ENCODE data around the gene IQGAP2. TPM values are rescaled to one million over a fixed set of nuclear protein-coding genes. Genes with fewer than 3 reads are reported as not detected.

The IQGAP2 gene
- total RNA-seq, 1 experiment from 2014 or later: not detected

DNA sequence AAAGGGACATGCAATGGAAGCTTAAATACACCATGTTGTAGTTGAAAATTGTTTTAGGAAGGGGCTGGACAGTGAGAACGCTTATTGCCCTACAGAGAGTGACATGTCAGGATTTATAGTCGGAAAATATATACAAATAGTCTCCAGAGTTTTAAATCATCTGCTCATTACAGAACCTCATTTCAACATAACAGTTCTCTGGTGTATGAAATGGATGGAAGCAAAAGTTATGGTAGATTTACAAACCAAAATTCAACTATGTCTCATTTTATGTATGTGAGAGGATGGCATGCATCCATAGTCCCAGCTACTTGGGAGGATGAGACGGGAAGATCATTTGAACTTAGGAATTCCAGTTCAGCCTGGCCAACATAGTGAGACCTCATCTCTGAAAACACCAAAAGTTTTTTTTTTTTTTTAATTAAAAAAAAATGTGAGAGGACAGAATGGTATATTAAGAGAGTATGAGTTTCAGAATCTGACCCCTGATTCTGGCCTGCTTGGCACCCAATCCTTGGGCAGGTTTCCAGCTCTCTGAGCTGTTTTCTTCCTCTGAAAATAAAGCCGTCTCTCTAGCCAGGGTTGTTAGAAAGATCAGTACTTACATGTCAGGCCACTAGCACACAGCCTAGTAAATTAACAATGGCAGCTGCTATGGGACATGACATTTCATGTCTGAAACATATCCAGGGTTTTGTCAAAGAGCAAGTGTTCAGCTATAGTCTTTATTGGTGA lies 40.1 kb downstream of the IQGAP2 start:
- intact Hi-C loops (cut with micrococcal nuclease; ENCODE audit: unreplicated experiment): no loop called here
- ChIA-PET POLR2A (ENCODE audit: unreplicated experiment) (no interaction called here), CTCF (no interaction called here)
- Histone ChIP-seq H3K36me3 (ENCODE audit: low read depth) (no peaks in the 10 kb centered on the region), H3F3A (ENCODE audit: insufficient read depth, low read depth) (no peaks in the 10 kb centered on the region), H3K4me2 (no peak overlapping the region), H3K27me3 (ENCODE audit: insufficient read depth, low read depth) (no peaks in the 10 kb centered on the region), H2AFZ (no peak overlapping the region), H3K27ac (no peak overlapping the region), H4K20me1 (ENCODE audit: insufficient read depth) (no peaks in the 10 kb centered on the region), H3K79me2 (ENCODE audit: low read depth) (no peaks in the 10 kb centered on the region), H3K4me3 (no peak overlapping the region), H3K4me1 (replicated peaks; ENCODE audit: insufficient read depth) (no peaks in the 10 kb centered on the region), H3K9me3 (ENCODE audit: insufficient read depth, low read depth) (no peaks in the 10 kb centered on the region), H3K9me2 (ENCODE audit: insufficient read depth) (no peaks in the 10 kb centered on the region)
- DNase-seq: no peak
- TF ChIP-seq EZH2 (IDR thresholded peaks at IDR 0.05; ENCODE audit: low read depth): no peak
- TF ChIP-seq, protein P1, sequence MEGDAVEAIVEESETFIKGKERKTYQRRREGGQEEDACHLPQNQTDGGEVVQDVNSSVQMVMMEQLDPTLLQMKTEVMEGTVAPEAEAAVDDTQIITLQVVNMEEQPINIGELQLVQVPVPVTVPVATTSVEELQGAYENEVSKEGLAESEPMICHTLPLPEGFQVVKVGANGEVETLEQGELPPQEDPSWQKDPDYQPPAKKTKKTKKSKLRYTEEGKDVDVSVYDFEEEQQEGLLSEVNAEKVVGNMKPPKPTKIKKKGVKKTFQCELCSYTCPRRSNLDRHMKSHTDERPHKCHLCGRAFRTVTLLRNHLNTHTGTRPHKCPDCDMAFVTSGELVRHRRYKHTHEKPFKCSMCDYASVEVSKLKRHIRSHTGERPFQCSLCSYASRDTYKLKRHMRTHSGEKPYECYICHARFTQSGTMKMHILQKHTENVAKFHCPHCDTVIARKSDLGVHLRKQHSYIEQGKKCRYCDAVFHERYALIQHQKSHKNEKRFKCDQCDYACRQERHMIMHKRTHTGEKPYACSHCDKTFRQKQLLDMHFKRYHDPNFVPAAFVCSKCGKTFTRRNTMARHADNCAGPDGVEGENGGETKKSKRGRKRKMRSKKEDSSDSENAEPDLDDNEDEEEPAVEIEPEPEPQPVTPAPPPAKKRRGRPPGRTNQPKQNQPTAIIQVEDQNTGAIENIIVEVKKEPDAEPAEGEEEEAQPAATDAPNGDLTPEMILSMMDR (conservative IDR thresholded peaks at IDR 0.05): no peak
- BruUV-seq (replicated peaks): no TSS peak

DNA sequence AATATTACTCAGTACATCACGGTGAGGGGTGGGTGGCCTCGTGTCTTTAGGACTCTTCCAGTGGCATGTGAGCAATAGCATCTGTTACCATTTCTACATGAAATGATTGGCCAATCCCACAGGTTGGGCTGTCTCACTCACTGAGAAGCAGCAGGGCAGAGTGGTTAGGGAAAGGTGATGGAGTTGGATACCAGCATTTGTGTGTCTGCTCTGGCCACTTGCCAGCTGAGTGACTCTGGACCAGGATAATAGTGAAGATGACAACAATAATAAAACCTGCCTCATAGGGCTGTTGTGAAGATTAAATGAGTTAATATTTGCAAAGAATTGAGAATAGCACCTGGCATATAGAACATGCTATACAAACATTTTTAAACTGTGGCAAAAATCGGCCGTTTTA lies 42.0 kb downstream of the IQGAP2 start:
- CTCF ChIA-PET: interaction anchor here (0.7 kb wide), 1 partner anchor 778 kb away, joined by 12 read pairs; no protein-coding TSS in a partner anchor
- TF ChIP-seq, protein P1 (conservative IDR thresholded peaks at IDR 0.05): no peak
- no peak for TF ChIP-seq EZH2 (IDR thresholded peaks at IDR 0.05; ENCODE audit: low read depth)
- H3K27me3 ChIP-seq (ENCODE audit: insufficient read depth, low read depth): peaks cover 3% of the 10 kb centered on the region; the same call in 1 of the 2 replicates
- H3K27ac ChIP-seq: no peak overlapping the region
- no peak for DNase-seq
- no peak overlapping the region for H3K4me2 ChIP-seq
- BruUV-seq (replicated peaks): no TSS peak
- no peaks in the 10 kb centered on the region for H3K4me1 ChIP-seq (replicated peaks; ENCODE audit: insufficient read depth)
- H3K9me3 ChIP-seq (ENCODE audit: insufficient read depth, low read depth): no peaks in the 10 kb centered on the region
- H4K20me1 ChIP-seq (ENCODE audit: insufficient read depth): no peaks in the 10 kb centered on the region
- H3K36me3 ChIP-seq (ENCODE audit: low read depth): no peaks in the 10 kb centered on the region
- POLR2A ChIA-PET (ENCODE audit: unreplicated experiment): no interaction called here
- intact Hi-C loops (cut with micrococcal nuclease; ENCODE audit: unreplicated experiment): no loop called here
- no peak overlapping the region for H2AFZ ChIP-seq
- H3K4me3 ChIP-seq: no peak overlapping the region
- H3K9me2 ChIP-seq (ENCODE audit: insufficient read depth): no peaks in the 10 kb centered on the region
- H3F3A ChIP-seq (ENCODE audit: insufficient read depth, low read depth): no peaks in the 10 kb centered on the region
- no peaks in the 10 kb centered on the region for H3K79me2 ChIP-seq (ENCODE audit: low read depth)

DNA sequence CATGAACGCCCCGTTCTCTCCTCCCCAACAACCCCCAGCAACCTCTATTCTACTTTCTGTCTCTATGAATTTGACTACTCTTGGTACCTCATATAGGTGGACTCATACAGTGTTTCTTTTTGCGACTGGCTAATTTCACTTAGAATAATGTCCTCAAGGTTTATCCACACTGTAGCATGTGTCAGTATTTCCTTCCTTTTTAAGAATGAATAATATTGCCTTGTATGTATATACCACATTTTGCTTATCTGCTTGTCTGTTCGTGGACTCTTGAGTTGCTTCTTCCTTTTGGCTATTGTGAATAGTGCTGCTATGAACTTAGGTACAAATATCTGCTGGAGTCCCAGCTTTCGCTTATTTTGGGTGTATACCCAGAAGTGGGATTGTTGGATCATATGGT lies 42.7 kb downstream of the IQGAP2 start:
- Histone ChIP-seq H3K9me2 (ENCODE audit: insufficient read depth) (no peaks in the 10 kb centered on the region), H3K79me2 (ENCODE audit: low read depth) (no peaks in the 10 kb centered on the region), H3K9me3 (ENCODE audit: insufficient read depth, low read depth) (no peaks in the 10 kb centered on the region), H2AFZ (no peak overlapping the region), H3K27ac (no peak overlapping the region), H3K4me2 (no peak overlapping the region), H3K4me3 (no peak overlapping the region), H4K20me1 (ENCODE audit: insufficient read depth) (no peaks in the 10 kb centered on the region), H3K27me3 (ENCODE audit: insufficient read depth, low read depth) (peaks cover 3% of the 10 kb centered on the region; the same call in 1 of the 2 replicates), H3K36me3 (ENCODE audit: low read depth) (no peaks in the 10 kb centered on the region), H3K4me1 (replicated peaks; ENCODE audit: insufficient read depth) (no peaks in the 10 kb centered on the region), H3F3A (ENCODE audit: insufficient read depth, low read depth) (no peaks in the 10 kb centered on the region)
- no peak for DNase-seq
- ChIA-PET CTCF (interaction anchor here (0.7 kb wide), 1 partner anchor 779 kb away, joined by 12 read pairs; no protein-coding TSS in a partner anchor), POLR2A (ENCODE audit: unreplicated experiment) (no interaction called here)
- intact Hi-C loops (cut with micrococcal nuclease; ENCODE audit: unreplicated experiment): no loop called here
- TF ChIP-seq, protein P1 (conservative IDR thresholded peaks at IDR 0.05): no peak
- TF ChIP-seq EZH2 (IDR thresholded peaks at IDR 0.05; ENCODE audit: low read depth): no peak
- no TSS peak for BruUV-seq (replicated peaks)
